Measurements from ENCODE around the gene SERPINE3.
A peak's percentile ranks its signal among the peaks of the same experiment; 100 is the strongest.

The SERPINE3 gene

DNA sequence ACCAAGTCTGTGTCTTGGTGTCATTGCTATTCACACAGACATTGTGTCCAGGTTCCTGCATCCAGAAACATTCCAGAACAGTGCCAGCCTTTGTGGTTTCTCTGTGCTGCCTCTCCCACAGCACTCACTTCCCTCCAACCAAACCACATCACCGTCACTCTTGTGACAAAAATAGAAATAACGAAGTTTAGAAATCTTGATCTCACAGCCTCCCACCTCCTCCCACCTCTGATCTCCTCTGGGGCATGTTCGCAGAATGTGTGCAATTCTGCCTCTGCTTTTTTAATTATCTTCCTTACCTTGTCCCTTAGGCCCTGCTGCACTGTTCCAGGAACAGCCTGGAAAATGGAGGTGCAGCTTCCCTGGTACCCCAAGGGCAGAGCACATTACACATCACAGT lies 8.7 kb upstream of the SERPINE3 start:
- DNase-seq (ENCODE audit: low spot score), result peak; percentile 59
- TF ChIP-seq, protein P1, sequence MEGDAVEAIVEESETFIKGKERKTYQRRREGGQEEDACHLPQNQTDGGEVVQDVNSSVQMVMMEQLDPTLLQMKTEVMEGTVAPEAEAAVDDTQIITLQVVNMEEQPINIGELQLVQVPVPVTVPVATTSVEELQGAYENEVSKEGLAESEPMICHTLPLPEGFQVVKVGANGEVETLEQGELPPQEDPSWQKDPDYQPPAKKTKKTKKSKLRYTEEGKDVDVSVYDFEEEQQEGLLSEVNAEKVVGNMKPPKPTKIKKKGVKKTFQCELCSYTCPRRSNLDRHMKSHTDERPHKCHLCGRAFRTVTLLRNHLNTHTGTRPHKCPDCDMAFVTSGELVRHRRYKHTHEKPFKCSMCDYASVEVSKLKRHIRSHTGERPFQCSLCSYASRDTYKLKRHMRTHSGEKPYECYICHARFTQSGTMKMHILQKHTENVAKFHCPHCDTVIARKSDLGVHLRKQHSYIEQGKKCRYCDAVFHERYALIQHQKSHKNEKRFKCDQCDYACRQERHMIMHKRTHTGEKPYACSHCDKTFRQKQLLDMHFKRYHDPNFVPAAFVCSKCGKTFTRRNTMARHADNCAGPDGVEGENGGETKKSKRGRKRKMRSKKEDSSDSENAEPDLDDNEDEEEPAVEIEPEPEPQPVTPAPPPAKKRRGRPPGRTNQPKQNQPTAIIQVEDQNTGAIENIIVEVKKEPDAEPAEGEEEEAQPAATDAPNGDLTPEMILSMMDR (IDR thresholded peaks at IDR 0.05; ENCODE audit: borderline replicate concordance, control extremely low read depth, extremely low read depth, insufficient read depth, missing control alignments), result no peak
- in situ Hi-C loops (cut with MboI; ENCODE audit: low sequenced_read_pairs, unreplicated experiment), result no loop called here

DNA sequence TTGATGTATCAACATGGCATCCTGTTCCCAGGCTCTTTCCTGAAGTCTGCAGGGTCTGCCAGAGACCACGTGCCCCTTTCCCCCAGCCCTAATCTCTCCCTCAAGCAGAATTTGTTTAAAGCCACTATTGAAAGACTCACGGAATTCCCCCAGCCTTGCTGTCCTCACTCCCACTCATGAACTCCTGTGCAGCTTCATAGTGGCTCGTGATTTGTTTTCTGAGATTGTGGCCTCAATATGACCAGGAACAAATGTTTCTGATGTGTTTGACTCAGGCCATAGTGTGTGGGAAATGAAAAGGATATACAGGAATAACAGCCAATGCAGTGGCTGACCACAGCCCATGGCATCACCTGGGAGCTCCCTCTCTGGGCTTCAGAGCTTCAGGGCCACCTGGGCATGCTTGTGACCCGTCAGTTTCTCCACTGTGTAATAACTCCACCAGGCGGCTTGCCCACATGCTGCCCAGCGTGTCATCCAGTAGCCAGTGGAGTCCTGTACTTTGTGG lies 8.1 kb upstream of the SERPINE3 start:
- TF ChIP-seq, protein P1 (IDR thresholded peaks at IDR 0.05; ENCODE audit: borderline replicate concordance, control extremely low read depth, extremely low read depth, insufficient read depth, missing control alignments), result no peak
- in situ Hi-C loops (cut with MboI; ENCODE audit: low sequenced_read_pairs, unreplicated experiment), result no loop called here
- DNase-seq (ENCODE audit: low spot score), result peak; percentile 53

DNA sequence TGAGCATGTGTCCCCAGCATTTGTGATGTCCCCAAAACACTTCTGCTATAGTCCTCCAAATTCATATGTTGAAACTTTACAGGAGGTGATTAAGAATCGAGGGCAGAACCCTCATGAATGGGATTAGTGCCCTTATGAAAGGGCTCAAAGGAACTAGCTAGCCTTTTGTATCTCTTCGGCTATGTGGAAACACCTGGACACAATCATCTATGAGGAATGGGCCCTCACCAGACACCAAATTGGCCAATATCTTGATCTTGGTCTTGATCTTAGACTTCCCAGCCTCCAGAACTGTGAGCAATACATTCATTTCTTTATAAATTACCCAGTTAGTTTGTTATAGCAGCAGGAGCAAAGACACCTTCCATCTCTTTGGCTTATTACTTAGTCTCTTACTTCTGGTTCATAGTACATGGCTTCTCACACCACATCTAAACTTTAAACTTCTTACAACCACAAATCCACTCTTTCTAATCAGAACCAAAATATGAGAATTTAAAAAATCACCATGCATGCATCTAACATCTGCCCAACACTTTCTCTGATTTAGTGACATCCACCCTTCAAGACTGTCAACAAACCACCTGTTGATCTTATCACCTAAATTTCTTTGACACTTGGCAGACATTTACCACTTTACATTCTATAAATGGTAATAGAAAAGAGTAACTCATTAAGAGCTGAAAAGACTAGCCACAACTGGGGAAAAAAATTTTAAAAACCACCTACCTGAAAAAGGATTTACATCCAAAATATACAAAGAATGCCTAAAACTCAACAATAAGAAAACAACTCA lies 6.7 kb upstream of the SERPINE3 start:
- no peak for DNase-seq (ENCODE audit: low spot score)
- TF ChIP-seq, protein P1 (IDR thresholded peaks at IDR 0.05; ENCODE audit: borderline replicate concordance, control extremely low read depth, extremely low read depth, insufficient read depth, missing control alignments), result no peak
- in situ Hi-C loops (cut with MboI; ENCODE audit: low sequenced_read_pairs, unreplicated experiment), result no loop called here

DNA sequence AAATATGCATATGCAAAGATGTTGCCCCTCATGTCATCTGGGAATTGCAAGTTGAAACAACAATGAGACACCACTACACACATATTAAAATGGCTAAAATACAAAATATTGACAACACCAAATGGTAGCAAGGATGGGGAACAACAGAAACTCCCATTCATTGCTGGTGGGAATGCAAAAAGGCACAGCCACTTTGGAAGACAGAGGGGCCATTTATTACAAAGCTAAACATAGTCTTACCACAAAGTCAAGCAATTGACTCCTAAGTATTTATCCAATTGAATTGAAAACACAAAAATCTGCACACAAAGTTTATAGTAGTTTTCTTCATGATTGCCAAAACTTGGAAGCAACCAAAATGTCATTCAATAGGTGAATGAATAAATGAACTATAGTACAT lies 6.1 kb upstream of the SERPINE3 start:
- TF ChIP-seq, protein P1 (IDR thresholded peaks at IDR 0.05; ENCODE audit: borderline replicate concordance, control extremely low read depth, extremely low read depth, insufficient read depth, missing control alignments), result no peak
- in situ Hi-C loops (cut with MboI; ENCODE audit: low sequenced_read_pairs, unreplicated experiment), result no loop called here
- no peak for DNase-seq (ENCODE audit: low spot score)

DNA sequence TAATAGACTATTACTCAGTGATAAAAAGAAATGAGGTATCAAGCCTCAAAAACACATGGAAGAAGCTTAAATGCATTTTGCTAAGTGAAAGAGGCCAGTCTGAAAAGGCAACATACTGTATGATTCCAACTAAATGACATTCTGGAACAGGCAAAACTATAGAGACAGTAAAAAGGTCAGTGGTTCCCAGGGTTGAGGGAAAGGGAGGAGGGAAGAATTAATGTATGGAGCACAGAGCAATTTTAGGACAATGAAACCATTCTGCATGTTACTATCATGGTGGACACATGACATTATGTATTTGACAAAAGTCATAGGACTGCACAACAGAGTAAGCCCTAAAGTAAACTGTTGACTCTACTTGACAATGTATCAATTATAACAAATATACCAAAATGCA lies 5.7 kb upstream of the SERPINE3 start:
- in situ Hi-C loops (cut with MboI; ENCODE audit: low sequenced_read_pairs, unreplicated experiment), result no loop called here
- TF ChIP-seq, protein P1 (IDR thresholded peaks at IDR 0.05; ENCODE audit: borderline replicate concordance, control extremely low read depth, extremely low read depth, insufficient read depth, missing control alignments), result no peak
- DNase-seq (ENCODE audit: low spot score), result no peak

DNA sequence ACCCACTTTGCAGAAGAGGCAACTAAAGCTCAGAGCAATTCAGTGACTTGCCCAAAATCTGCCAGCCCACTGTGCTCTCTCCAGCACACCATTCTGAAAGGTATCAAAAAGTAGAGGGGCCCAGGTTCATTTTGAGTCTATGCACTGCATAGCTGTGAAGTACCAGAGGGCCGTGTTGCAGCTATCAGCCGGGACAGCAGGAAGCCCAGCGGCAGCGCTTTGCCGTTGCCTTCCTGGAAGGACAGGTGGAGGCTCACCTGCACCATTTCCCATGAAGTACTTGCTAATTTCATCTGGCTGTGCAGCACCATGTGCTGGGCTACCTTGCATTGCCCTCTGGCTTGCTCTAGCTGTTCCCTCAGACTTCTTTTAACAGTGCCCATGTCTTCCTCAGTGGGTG lies 2.7 kb upstream of the SERPINE3 start:
- in situ Hi-C loops (cut with MboI; ENCODE audit: low sequenced_read_pairs, unreplicated experiment), result no loop called here
- TF ChIP-seq, protein P1 (IDR thresholded peaks at IDR 0.05; ENCODE audit: borderline replicate concordance, control extremely low read depth, extremely low read depth, insufficient read depth, missing control alignments), result no peak
- DNase-seq (ENCODE audit: low spot score), result no peak
